Loucy (cell line): Measurements from ENCODE around the gene SLC29A3.

Experiments
- H2AFZ ChIP-seq: fragments of 200-600 bp; sonication (generic); 2 replicates; pipeline ENCODE4 v1.6.0; 2016; ENCODE audit warnings: antibody characterized with exemption, mild to moderate bottlenecking, low read length, moderate library complexity
- H3F3A ChIP-seq: fragments of 200-600 bp; 2 replicates; pipeline ENCODE4 v1.6.0; 2016; ENCODE audit warnings: antibody characterized with exemption, low read depth, mild to moderate bottlenecking
- H3K27me3 ChIP-seq: fragments of 200-600 bp; sonication (generic); 2 replicates; pipeline ENCODE4 v1.6.1; 2014; ENCODE audit warnings: low read length, mild to moderate bottlenecking; ENCODE audit not compliant: insufficient read depth, poor library complexity, severe bottlenecking
- H3K36me3 ChIP-seq: fragments of 200-600 bp; sonication (generic); 2 replicates; pipeline ENCODE4 v1.6.1; 2016; ENCODE audit warnings: low read length; ENCODE audit not compliant: insufficient read depth
- H3K4me1 ChIP-seq: fragments of 200-600 bp; sonication (generic); 2 replicates; pipeline ENCODE4 v1.5.1; 2014; ENCODE audit warnings: low read length, mild to moderate bottlenecking; ENCODE audit not compliant: insufficient read depth, poor library complexity, severe bottlenecking
- H3K4me2 ChIP-seq: fragments of 200-600 bp; sonication (generic); 2 replicates; pipeline ENCODE4 v1.6.0; 2014; ENCODE audit warnings: antibody characterized with exemption, low read length, low read depth, mild to moderate bottlenecking; ENCODE audit not compliant: poor library complexity, severe bottlenecking
- H3K4me3 ChIP-seq: fragments of 200-600 bp; sonication (generic); 2 replicates; pipeline ENCODE4 v1.5.1; 2014; ENCODE audit warnings: low read length, mild to moderate bottlenecking, mixed read lengths; ENCODE audit not compliant: poor library complexity, severe bottlenecking
- H3K79me2 ChIP-seq: fragments of 200-600 bp; sonication (generic); 2 replicates; pipeline ENCODE4 v1.6.1; 2014; ENCODE audit warnings: low read length; ENCODE audit not compliant: insufficient read depth
- H3K9ac ChIP-seq: fragments of 200-600 bp; sonication (generic); 2 replicates; pipeline ENCODE4 v1.6.0; 2014; ENCODE audit warnings: mild to moderate bottlenecking, low read depth, low read length, moderate library complexity; ENCODE audit not compliant: poor library complexity, severe bottlenecking
- H3K9me2 ChIP-seq: fragments of 200-600 bp; sonication (generic); replicated peaks from 2 replicates; pipeline ENCODE4 v1.6.1; 2016; ENCODE audit warnings: low read depth, low read length, mixed read lengths
- H3K9me3 ChIP-seq: fragments of 200-600 bp; sonication (generic); 2 replicates; pipeline ENCODE4 v1.6.1; 2014; ENCODE audit warnings: mild to moderate bottlenecking, antibody characterized with exemption, low read length, low read depth; ENCODE audit not compliant: insufficient read depth
- H4K20me1 ChIP-seq: fragments of 200-600 bp; sonication (generic); 2 replicates; pipeline ENCODE4 v1.6.0; 2014; ENCODE audit warnings: antibody characterized with exemption, low read length, mild to moderate bottlenecking; ENCODE audit not compliant: insufficient read depth, poor library complexity, severe bottlenecking
- EZH2phosphoT487 ChIP-seq: fragments of 200-600 bp; IDR thresholded peaks from 2 replicates; pipeline ENCODE4 v1.6.1; 2018; ENCODE audit warnings: antibody characterized with exemption, mild to moderate bottlenecking, moderate library complexity, borderline replicate concordance
- TF ChIP-seq, protein P1 (sequence below): fragments of 200-600 bp; sonication (generic); conservative IDR thresholded peaks from 2 replicates; pipeline ENCODE4 v1.5.1; 2014; ENCODE audit warnings: mild to moderate bottlenecking, antibody characterized with exemption, low read length

Gene SLC29A3

DNA sequence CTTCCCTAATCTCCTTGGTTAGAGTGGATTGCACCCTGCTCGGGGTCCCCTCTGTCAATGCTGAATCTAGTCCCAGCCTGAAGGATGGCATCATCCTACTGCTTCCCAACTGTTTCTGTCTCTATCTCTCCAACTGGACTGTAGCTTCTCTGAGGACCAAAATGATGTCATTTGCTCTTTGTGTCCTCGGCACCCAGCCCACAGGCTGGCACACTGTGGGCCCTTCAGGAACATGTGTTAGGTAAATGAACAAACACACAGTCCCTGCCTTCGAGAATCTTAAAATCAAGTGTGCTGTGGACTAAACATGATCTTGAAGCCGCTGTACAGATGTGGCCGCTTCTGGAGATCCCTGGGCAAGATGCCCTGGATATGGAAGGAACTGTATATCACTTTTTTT, 72.6 kb downstream of the SLC29A3 start:
- H3F3A ChIP-seq: no peaks in the 10 kb centered on the region
- no peak overlapping the region for H3K4me2 ChIP-seq

GRCh38 chr10:71392292-71392691, 73.2 kb downstream of the SLC29A3 start:
- H3K4me2 ChIP-seq: no peak overlapping the region

More for the DNA sequence above, 72.6 kb downstream of the SLC29A3 start:
- TF ChIP-seq, protein P1, sequence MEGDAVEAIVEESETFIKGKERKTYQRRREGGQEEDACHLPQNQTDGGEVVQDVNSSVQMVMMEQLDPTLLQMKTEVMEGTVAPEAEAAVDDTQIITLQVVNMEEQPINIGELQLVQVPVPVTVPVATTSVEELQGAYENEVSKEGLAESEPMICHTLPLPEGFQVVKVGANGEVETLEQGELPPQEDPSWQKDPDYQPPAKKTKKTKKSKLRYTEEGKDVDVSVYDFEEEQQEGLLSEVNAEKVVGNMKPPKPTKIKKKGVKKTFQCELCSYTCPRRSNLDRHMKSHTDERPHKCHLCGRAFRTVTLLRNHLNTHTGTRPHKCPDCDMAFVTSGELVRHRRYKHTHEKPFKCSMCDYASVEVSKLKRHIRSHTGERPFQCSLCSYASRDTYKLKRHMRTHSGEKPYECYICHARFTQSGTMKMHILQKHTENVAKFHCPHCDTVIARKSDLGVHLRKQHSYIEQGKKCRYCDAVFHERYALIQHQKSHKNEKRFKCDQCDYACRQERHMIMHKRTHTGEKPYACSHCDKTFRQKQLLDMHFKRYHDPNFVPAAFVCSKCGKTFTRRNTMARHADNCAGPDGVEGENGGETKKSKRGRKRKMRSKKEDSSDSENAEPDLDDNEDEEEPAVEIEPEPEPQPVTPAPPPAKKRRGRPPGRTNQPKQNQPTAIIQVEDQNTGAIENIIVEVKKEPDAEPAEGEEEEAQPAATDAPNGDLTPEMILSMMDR: no peak
- no peak for TF ChIP-seq EZH2phosphoT487
- Histone ChIP-seq H2AFZ (no peak overlapping the region), H3K9me3 (no peaks in the 10 kb centered on the region), H3K9me2 (no peaks in the 10 kb centered on the region), H3K4me3 (no peak overlapping the region), H3K36me3 (no peaks in the 10 kb centered on the region), H3K27me3 (no peaks in the 10 kb centered on the region), H3K4me1 (peaks cover 3% of the 10 kb centered on the region), H4K20me1 (no peaks in the 10 kb centered on the region), H3K9ac (no peak overlapping the region), H3K79me2 (no peaks in the 10 kb centered on the region)

GRCh38 chr10:71392791-71393781, 74.0 kb downstream of the SLC29A3 start:
- no peaks in the 10 kb centered on the region for H3K9me3 ChIP-seq
- no peaks in the 10 kb centered on the region for H3K79me2 ChIP-seq
- no peak for TF ChIP-seq EZH2phosphoT487
- TF ChIP-seq, protein P1: no peak
- H4K20me1 ChIP-seq: no peaks in the 10 kb centered on the region
- H3F3A ChIP-seq: no peaks in the 10 kb centered on the region
- no peak overlapping the region for H3K4me2 ChIP-seq
- H3K36me3 ChIP-seq: no peaks in the 10 kb centered on the region
- H3K9me2 ChIP-seq: no peaks in the 10 kb centered on the region
- H3K27me3 ChIP-seq: no peaks in the 10 kb centered on the region
- H2AFZ ChIP-seq: no peak overlapping the region
- no peak overlapping the region for H3K4me3 ChIP-seq
- H3K4me1 ChIP-seq: peaks cover 3% of the 10 kb centered on the region
- no peak overlapping the region for H3K9ac ChIP-seq

More at GRCh38 chr10:71392292-71392691, 73.2 kb downstream of the SLC29A3 start:
- Histone ChIP-seq H3K9me3 (no peaks in the 10 kb centered on the region), H3K36me3 (no peaks in the 10 kb centered on the region), H3K4me1 (peaks cover 3% of the 10 kb centered on the region), H3K27me3 (no peaks in the 10 kb centered on the region), H3K4me3 (no peak overlapping the region), H3K9ac (no peak overlapping the region), H3K79me2 (no peaks in the 10 kb centered on the region), H3F3A (no peaks in the 10 kb centered on the region), H4K20me1 (no peaks in the 10 kb centered on the region), H3K9me2 (no peaks in the 10 kb centered on the region), H2AFZ (no peak overlapping the region)
- TF ChIP-seq, protein P1: no peak
- no peak for TF ChIP-seq EZH2phosphoT487
